ENCODE measurements around the gene UBL7. TPM values are rescaled to one million over a fixed set of nuclear protein-coding genes. Genes with fewer than 3 reads are reported as not detected.
A peak's percentile ranks its signal among the peaks of the same experiment; 100 is the strongest.

Gene UBL7, protein sequence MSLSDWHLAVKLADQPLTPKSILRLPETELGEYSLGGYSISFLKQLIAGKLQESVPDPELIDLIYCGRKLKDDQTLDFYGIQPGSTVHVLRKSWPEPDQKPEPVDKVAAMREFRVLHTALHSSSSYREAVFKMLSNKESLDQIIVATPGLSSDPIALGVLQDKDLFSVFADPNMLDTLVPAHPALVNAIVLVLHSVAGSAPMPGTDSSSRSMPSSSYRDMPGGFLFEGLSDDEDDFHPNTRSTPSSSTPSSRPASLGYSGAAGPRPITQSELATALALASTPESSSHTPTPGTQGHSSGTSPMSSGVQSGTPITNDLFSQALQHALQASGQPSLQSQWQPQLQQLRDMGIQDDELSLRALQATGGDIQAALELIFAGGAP
- 10 to 100 TPM; 50.9 to 68.0 (median 60.1) TPM for total RNA-seq (2021; fragmentation: NEBNext Ultra II Directional; extraction: Animal tissue kit (Norgen Biotek cat#: 25700))
- long read RNA-seq, transcript UBL7-202 (11 exons, 1,427 nt) = major isoform, 32 of 93 reads
- long read RNA-seq, transcript UBL7-201 (11 exons, 1,360 nt) = major isoform, 32 of 93 reads
- long read RNA-seq, partial matches to known transcripts = 5 of 93 reads
- long read RNA-seq, other reads (novel, unspliced or antisense) = 21 of 93 reads

DNA sequence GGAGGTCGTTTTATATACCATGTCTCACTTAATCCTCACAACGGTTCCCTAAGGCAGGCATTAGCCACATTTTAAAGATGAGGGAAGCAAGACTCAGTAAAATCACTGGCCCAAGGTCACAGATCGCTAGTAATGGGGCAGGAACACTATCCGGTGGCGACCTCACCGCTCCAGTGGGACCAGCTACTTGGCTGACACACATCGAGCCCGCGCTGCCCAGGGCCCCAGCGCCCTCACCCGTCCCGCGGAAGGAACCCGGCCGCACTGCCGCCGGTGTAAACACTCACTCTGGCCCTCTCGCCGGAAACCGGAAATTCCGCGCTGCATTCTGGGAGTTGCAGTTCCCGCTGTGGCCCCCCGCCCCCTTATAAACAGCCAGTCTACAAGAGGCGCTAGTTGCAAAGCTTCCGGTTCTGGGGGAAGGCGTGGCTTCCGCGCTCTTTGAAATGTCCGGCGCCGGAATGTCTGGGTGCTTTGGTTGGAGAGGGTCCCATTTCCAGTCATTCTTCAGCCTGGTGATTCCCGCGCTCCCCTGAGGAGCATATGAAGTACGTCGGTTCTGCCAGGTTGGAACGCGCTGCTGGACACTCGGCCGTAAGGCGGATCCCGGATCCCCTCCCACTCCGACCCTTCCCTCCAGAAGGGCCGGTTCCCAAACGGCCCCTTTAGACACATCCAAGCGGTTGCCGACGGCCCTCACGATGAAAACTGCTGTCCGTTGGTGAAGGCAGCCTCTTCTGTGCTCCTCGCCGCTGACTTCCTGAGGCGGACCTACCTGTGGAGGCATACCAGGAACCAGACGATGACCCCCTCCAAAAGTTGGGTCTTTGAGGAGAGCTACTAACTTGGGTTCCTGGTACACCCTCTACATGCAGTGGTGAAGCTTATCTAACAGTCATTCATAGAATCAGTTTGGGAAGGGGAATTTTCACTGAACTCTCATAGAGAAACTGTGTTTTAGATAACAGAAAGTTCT is at the start of gene UBL7:
Gene UBL7, minus strand, starts transcription at position 290 of the 976 bp plus-strand sequence. CDS start 2,293 bp downstream, outside the sequence.
- H3K4me3 Mint-ChIP-seq = peak within 1 kb of the TSS; percentile 91
- no peaks in the 10 kb centered on the region; the same call in 1 of the 2 replicates for H3K27me3 Mint-ChIP-seq (ENCODE audit: insufficient read depth)
- TF ChIP-seq, protein P1, sequence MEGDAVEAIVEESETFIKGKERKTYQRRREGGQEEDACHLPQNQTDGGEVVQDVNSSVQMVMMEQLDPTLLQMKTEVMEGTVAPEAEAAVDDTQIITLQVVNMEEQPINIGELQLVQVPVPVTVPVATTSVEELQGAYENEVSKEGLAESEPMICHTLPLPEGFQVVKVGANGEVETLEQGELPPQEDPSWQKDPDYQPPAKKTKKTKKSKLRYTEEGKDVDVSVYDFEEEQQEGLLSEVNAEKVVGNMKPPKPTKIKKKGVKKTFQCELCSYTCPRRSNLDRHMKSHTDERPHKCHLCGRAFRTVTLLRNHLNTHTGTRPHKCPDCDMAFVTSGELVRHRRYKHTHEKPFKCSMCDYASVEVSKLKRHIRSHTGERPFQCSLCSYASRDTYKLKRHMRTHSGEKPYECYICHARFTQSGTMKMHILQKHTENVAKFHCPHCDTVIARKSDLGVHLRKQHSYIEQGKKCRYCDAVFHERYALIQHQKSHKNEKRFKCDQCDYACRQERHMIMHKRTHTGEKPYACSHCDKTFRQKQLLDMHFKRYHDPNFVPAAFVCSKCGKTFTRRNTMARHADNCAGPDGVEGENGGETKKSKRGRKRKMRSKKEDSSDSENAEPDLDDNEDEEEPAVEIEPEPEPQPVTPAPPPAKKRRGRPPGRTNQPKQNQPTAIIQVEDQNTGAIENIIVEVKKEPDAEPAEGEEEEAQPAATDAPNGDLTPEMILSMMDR (IDR thresholded peaks at IDR 0.05) = peak; percentile 38; the same call in 1 of the 2 replicates

DNA sequence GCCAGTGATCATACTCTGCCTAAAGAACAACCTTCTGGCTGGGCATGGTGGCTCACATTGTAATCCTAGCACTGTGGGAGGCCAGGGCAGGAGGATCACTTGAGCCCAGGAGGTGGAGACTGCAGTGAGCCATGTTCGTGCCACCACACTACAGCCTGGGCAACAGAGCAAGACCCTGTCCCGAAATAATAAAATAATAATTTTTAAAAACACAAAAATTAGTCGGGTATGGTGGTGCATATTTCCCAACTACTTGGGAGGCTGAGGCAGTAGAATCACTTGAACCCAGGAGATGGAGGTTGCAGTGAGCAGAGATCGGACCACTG is 45.5 kb upstream of the UBL7 start:
- H3K4me3 Mint-ChIP-seq = no peak overlapping the region
- H3K27me3 Mint-ChIP-seq (ENCODE audit: insufficient read depth) = peaks cover 2% of the 10 kb centered on the region
- H3K9me3 Mint-ChIP-seq = no peaks in the 10 kb centered on the region
- H3K36me3 Mint-ChIP-seq (ENCODE audit: low read depth) = 0 out of 2 replicates have a peak, but pooled peaks cover 4% of the 10 kb centered on the region
- no peak for DNase-seq
- TF ChIP-seq, protein P1 (IDR thresholded peaks at IDR 0.05) = no peak
- H3K4me1 Mint-ChIP-seq (ENCODE audit: low read depth) = peaks cover 28% of the 10 kb centered on the region
- H3K27ac Mint-ChIP-seq = no peak overlapping the region

More for the DNA sequence above, at the start of gene UBL7:
- peak; percentile 98 for DNase-seq
- Mint-ChIP-seq H3K27ac (peak within 1 kb of the TSS; percentile 98), H3K4me1 (ENCODE audit: low read depth) (peaks cover 51% of the 10 kb centered on the region), H3K36me3 (ENCODE audit: low read depth) (peaks cover 17% of the 10 kb centered on the region), H3K9me3 (no peaks in the 10 kb centered on the region)

DNA sequence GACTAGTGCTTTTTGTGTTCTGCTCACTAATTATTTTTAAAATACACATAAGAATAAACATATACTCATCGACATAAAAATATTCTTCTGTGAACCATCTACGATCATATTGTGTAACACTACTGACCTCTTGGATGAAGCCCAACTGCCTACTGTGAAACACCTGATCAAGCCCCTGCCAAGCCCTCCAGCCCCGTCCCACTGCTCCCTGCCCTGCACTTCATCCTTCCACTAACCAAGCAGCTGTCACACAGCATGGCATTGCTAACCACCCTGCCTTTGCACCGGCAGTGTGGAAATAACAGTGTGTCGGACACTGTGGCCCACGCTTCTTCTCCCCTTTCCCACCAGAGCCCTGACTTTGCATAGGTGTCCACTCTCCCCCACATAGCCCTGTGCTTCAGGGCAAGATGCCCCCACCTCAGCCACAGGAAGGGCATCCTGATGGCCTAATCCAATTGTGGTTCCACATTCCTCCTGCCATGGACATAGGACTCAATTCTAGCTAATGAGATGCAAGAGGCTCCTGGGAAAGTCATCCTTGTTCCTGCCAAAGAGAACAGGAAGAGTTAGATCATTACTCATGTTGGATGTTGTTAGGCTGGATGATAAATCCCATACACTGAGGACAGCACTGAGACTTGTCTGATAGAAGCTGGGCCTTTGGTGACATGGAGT is 45.0 kb upstream of the UBL7 start:
- DNase-seq = peak; percentile 43
- TF ChIP-seq, protein P1 (IDR thresholded peaks at IDR 0.05) = no peak
- Mint-ChIP-seq H3K27ac (peak overlapping the region; percentile 35), H3K27me3 (ENCODE audit: insufficient read depth) (peaks cover 2% of the 10 kb centered on the region), H3K4me3 (no peak overlapping the region; the same call in 1 of the 2 replicates), H3K36me3 (ENCODE audit: low read depth) (0 out of 2 replicates have a peak, but pooled peaks cover 4% of the 10 kb centered on the region), H3K9me3 (no peaks in the 10 kb centered on the region), H3K4me1 (ENCODE audit: low read depth) (peaks cover 23% of the 10 kb centered on the region)

DNA sequence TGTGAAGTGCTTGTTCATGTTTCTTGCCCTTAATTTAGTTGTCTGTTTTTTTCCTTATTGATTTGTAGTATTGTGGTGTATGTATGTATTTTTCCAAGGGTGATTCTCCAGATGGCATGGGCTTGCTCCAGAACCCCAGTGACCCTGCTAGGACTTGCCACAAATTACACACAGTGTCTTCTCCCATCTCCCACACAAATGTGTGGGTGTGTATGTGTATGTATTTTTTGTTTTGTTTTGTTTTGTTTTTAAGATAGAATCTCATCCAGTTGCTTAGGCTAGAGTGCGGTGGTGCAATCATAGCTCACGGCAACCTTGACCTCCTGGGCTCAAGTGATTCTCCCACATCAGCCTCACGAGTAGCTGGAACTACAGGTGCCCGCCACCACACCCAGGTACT is 43.9 kb upstream of the UBL7 start:
- Mint-ChIP-seq H3K36me3 (ENCODE audit: low read depth) (0 out of 2 replicates have a peak, but pooled peaks cover 4% of the 10 kb centered on the region), H3K27ac (no peak overlapping the region), H3K4me1 (ENCODE audit: low read depth) (peaks cover 21% of the 10 kb centered on the region), H3K27me3 (ENCODE audit: insufficient read depth) (peaks cover 2% of the 10 kb centered on the region), H3K4me3 (no peak overlapping the region), H3K9me3 (no peaks in the 10 kb centered on the region)
- DNase-seq = no peak
- TF ChIP-seq, protein P1 (IDR thresholded peaks at IDR 0.05) = no peak

DNA sequence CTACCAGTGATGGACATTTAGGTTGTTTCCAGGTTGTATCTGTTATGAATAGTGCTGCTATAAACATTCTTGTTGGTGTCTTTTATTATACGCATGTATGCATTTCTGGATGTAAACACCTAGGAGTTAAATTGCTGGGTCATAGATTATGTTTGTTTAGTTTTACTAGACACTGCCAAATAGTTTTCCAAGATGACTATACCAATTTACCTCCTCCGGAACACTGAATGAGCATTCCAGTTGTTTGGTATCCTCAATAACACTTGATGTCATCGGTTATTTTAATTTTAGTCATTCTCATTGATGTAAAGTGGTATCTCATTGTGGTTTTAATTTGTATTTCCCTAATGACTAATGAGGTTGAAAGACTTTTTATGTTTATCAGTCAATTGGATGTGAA is 43.5 kb upstream of the UBL7 start:
- Mint-ChIP-seq H3K4me1 (ENCODE audit: low read depth) (peaks cover 23% of the 10 kb centered on the region), H3K4me3 (no peak overlapping the region), H3K36me3 (ENCODE audit: low read depth) (0 out of 2 replicates have a peak, but pooled peaks cover 4% of the 10 kb centered on the region), H3K27me3 (ENCODE audit: insufficient read depth) (peaks cover 2% of the 10 kb centered on the region), H3K9me3 (no peaks in the 10 kb centered on the region), H3K27ac (no peak overlapping the region)
- no peak for DNase-seq
- TF ChIP-seq, protein P1 (IDR thresholded peaks at IDR 0.05) = no peak
